Upper lobe of left lung (tissue), 6 donors: ENCODE data around the gene TICAM1. TPM values are rescaled to one million over a fixed set of nuclear protein-coding genes. Genes with fewer than 3 reads are reported as not detected.
A peak's percentile ranks its signal among the peaks of the same experiment; 100 is the strongest.

Experiments
- ATAC-seq, 2 donors: fragments of 200-7000 bp; cut with Tn5 transposase; one replicate each; pipeline ENCODE4 v1.9.1; 2022; ENCODE audit warnings: mild to moderate bottlenecking in 2 of 2, moderate library complexity in 2 of 2; ENCODE audit not compliant: low FRiP score in 2 of 2
- DNase-seq, 2 donors: peaks; one replicate each; pipeline ENCODE4 v3.0.0-alpha.2; 2019 to 2020
- H3K27ac ChIP-seq, 4 donors: fragments of 200-600 bp; sonication (generic); one replicate each; pipeline ENCODE4 v1.5.1; 2016 to 2019
- H3K27me3 ChIP-seq, 4 donors: fragments of 200-600 bp; sonication (generic); one replicate each; pipeline ENCODE4 v1.5.1; 2017 to 2019
- H3K36me3 ChIP-seq, 4 donors: fragments of 200-600 bp; sonication (generic); one replicate each; pipeline ENCODE4 v1.5.1; 2016 to 2019
- H3K4me1 ChIP-seq, 4 donors: fragments of 200-600 bp; sonication (generic); one replicate each; pipeline ENCODE4 v1.5.1; 2018 to 2019
- H3K4me3 ChIP-seq, 4 donors: fragments of 200-600 bp; sonication (generic); one replicate each; pipeline ENCODE4 v1.5.1; 2017 to 2019; ENCODE audit warnings: mild to moderate bottlenecking in 2 of 4, moderate library complexity in 1 of 4
- H3K9me3 ChIP-seq, 4 donors: fragments of 200-600 bp; sonication (generic); one replicate each; pipeline ENCODE4 v1.5.1; 2018 to 2019
- EP300 ChIP-seq, 4 donors: sonication (generic); formaldehyde crosslinking; IDR thresholded peaks; one replicate each; pipeline ENCODE4 v1.5.1; 2017; ENCODE audit warnings: antibody characterized with exemption in 4 of 4, control low read depth in 2 of 4
- POLR2A ChIP-seq, 4 donors: fragments of 450-650 bp; IDR thresholded peaks; one replicate each; pipeline ENCODE4 v1.5.1; 2016 to 2017; ENCODE audit warnings: antibody characterized with exemption in 4 of 4, mild to moderate bottlenecking in 2 of 4
- POLR2AphosphoS5 ChIP-seq, 2 donors: sonication (generic); formaldehyde crosslinking; IDR thresholded peaks; one replicate each; pipeline ENCODE4 v1.5.1; 2017; ENCODE audit warnings: antibody characterized with exemption in 2 of 2
- WGBS, 2 donors: methylation state at CpG; one replicate each; pipeline ENCODE4 v1.1.5; 2017 to 2018; 5-methylcytosine and 5-hydroxymethylcytosine counted together
- total RNA-seq, 6 donors: library from RNA; depleted of rRNA in 4 of 6; stranded (reverse); fragments of >200 nt in 4 of 6; gene quantifications; one replicate each; pipeline versions ENCODE4 v1.1.0 to v1.2.1, GENCODE V29; 2016 to 2021
- TF ChIP-seq, protein P1 (sequence below), 6 experiments: fragments of 450-650 bp in 4 of 6; fragments of 200-600 bp in 2 of 6; sonication (generic) in 2 of 6; IDR thresholded peaks; one replicate each; pipeline ENCODE4 v1.5.1; 2016 to 2019; ENCODE audit warnings: antibody characterized with exemption in 6 of 6
- donor health status: DM: no; HTN: no; CAD: no; lungs with moderate emphysema.
- donor health status: DM: no; HTN: yes; CAD: no; lungs with severe emphysema.

TICAM1 gene
- 10 to 100 TPM in 5 of 6 donors, 1 to 10 TPM in 1; 9.0 to 23.3 (median 17.1) TPM for total RNA-seq

DNA sequence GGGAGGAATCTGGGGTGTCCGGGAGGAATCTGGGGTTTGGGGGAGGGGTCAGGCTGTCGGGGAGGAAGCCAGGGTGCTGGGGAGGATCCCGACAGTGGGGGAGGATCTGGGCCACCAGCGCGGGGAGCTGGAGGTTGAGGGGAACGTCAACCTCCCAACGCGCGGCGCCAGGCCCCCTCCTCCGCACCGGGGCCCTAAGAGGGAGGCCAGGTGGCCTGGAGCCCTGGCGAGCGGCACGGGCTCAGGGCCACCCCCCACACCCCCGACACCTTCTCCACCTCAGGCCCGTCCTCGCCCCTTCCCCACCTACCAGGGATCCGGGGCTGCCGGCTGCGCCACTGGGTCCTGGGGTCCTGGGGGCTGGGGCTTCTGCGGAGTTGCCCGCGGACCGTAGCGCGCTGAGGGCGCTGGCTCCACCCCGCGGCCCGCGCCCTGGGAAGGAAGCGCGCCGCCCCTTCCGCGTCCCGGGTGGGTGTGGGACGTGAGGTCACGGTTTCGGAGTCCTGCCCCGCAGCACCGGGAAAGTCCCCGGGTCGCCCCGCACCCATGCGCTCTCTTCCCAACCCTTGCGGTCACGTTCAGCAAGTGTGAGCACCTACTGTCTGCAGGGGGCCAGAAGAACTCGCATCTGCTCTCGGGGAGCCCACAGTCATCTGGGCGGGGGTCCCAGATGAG is at the start of gene TICAM1:
Gene TICAM1 (minus strand): TSS at position 409 of the 675 bp plus-strand sequence. CDS start 13,335 bp downstream, outside the sequence.
- Histone ChIP-seq H3K4me3 (peak within 1 kb of the TSS; percentile 73 to 97 (median 79)), H3K9me3 (no peaks in the 10 kb centered on the region), H3K36me3 (no peaks in the 10 kb centered on the region), H3K27ac (peak within 1 kb of the TSS; percentile 91 to 98 (median 93)), H3K27me3 (no peaks in the 10 kb centered on the region), H3K4me1 (peaks cover 20 to 37% (median 21%) of the 10 kb centered on the region in 4 donors)
- DNase-seq (peak; percentile 86 to 96), ATAC-seq (peak; percentile 91 to 98)
- TF ChIP-seq POLR2AphosphoS5 (IDR thresholded peaks at IDR 0.05): peak; percentile 94 to 96
- TF ChIP-seq, protein P1, sequence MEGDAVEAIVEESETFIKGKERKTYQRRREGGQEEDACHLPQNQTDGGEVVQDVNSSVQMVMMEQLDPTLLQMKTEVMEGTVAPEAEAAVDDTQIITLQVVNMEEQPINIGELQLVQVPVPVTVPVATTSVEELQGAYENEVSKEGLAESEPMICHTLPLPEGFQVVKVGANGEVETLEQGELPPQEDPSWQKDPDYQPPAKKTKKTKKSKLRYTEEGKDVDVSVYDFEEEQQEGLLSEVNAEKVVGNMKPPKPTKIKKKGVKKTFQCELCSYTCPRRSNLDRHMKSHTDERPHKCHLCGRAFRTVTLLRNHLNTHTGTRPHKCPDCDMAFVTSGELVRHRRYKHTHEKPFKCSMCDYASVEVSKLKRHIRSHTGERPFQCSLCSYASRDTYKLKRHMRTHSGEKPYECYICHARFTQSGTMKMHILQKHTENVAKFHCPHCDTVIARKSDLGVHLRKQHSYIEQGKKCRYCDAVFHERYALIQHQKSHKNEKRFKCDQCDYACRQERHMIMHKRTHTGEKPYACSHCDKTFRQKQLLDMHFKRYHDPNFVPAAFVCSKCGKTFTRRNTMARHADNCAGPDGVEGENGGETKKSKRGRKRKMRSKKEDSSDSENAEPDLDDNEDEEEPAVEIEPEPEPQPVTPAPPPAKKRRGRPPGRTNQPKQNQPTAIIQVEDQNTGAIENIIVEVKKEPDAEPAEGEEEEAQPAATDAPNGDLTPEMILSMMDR (IDR thresholded peaks at IDR 0.05): peak in 2 of 6 experiments; percentile 40 to 46
- no peak for TF ChIP-seq EP300 (IDR thresholded peaks at IDR 0.05)
- peak in 3 of 4 donors; percentile 84 to 93 (median 87) for TF ChIP-seq POLR2A (IDR thresholded peaks at IDR 0.05)
- 1% methylated on average over 11 to 37 of the region's 52 CpGs for WGBS, 2 donors

DNA sequence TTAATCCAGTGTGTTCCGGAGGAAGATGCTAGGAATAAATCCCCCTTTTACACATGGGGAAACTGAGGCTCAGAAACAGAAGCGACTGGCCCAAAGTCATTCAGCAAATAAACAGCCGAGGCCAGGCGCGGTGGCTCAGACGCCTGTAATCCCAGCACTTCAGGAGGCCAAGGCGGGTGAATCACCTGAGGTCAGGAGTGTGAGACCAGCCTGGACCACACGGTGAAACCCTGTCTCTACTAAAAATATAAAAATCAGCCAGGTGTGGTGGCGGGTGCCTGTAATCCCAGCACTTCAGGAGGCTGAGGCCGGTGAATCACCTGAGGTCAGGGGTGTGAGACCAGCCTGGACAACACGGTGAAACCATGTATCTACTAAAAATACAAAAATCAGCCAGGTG is 47.5 kb upstream of the TICAM1 start:
- TF ChIP-seq EP300 (IDR thresholded peaks at IDR 0.05) (no peak), POLR2AphosphoS5 (IDR thresholded peaks at IDR 0.05) (no peak), POLR2A (IDR thresholded peaks at IDR 0.05) (no peak)
- TF ChIP-seq, protein P1 (IDR thresholded peaks at IDR 0.05): no peak
- Histone ChIP-seq H3K9me3 (no peaks in the 10 kb centered on the region), H3K4me1 (no peaks in the 10 kb centered on the region), H3K27me3 (no peaks in the 10 kb centered on the region), H3K36me3 (no peaks in the 10 kb centered on the region), H3K4me3 (no peak overlapping the region), H3K27ac (no peak overlapping the region)
- DNase-seq (no peak), ATAC-seq (no peak)
- WGBS, 2 donors: 89 to 93% methylated on average over 11 of the region's 11 CpGs

DNA sequence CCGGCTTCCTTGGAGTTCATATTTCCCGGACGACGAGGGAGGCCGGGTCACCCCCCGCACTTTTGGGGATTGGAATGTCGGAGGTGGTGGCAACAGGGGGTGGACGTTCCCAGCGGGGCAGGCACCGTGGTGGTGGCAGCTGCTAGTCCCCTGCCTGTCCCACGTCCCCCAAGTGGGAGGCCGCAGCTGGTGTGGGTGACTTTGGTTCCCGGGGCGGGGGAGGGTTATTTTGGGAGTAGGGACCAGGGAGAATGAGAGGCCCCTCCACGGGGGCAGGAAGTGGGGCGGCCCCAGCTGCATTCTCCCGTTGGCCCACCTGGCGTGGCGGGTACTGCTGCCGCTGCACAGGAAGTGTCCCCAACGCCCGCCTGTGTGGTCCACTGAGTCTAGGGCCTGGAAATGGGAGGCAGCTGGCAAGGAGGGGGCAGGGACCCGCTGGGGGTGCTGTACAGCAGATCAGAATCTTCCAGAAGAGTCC is 47.0 kb upstream of the TICAM1 start:
- Histone ChIP-seq H3K27ac (no peak overlapping the region), H3K4me1 (no peaks in the 10 kb centered on the region), H3K27me3 (no peaks in the 10 kb centered on the region), H3K36me3 (no peaks in the 10 kb centered on the region), H3K4me3 (no peak overlapping the region), H3K9me3 (no peaks in the 10 kb centered on the region)
- ATAC-seq (no peak), DNase-seq (peak in 1 of 2 donors; percentile 63)
- TF ChIP-seq, protein P1 (IDR thresholded peaks at IDR 0.05): no peak
- no peak for TF ChIP-seq POLR2A (IDR thresholded peaks at IDR 0.05)
- TF ChIP-seq EP300 (IDR thresholded peaks at IDR 0.05): no peak
- no peak for TF ChIP-seq POLR2AphosphoS5 (IDR thresholded peaks at IDR 0.05)
- WGBS, 2 donors: 31 to 38% methylated on average over 4 to 23 of the region's 23 CpGs

DNA sequence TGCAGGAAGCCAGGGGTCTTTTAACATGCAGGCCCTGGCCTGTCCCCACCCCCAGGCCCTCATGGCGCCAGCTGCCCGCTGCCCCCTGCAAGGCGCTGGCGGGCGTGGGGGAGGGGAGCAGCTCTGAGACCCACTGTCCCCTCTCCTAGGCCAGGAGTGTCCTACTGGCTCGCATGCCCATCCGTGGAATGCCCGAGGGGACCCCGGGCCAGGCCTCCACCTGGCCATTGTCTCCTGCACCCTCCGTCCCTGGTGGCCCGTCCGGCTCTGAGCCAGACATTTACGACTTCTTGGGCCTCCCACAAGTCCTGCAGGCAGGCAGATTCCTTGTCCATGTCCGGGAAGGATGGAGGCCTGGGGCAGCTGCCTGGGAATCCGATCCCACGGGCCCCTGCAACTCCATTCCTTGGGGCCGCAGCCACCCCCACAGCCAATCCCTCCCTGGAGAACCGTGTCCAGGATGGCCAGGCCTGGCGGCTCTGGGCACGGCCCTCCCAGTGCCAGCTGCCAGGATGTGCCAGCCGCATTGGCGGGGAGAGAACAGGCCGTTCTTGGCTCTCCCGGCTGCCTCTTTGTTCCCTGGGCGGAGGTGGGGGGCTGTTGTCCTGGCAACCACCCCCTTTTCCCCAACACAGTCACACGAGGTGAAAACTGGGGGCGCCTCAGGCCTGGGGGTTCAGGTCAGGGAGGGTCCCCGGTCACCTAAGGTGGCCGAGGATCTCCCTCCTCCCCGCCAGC is 46.4 kb upstream of the TICAM1 start:
- no peaks in the 10 kb centered on the region for H3K9me3 ChIP-seq
- peak in 1 of 2 donors; percentile 62 for DNase-seq
- H3K36me3 ChIP-seq: no peaks in the 10 kb centered on the region
- no peaks in the 10 kb centered on the region for H3K27me3 ChIP-seq
- ATAC-seq: no peak
- 58 to 63% methylated on average over 12 to 22 of the region's 30 CpGs for WGBS, 2 donors
- no peak overlapping the region for H3K4me3 ChIP-seq
- H3K4me1 ChIP-seq: no peaks in the 10 kb centered on the region
- TF ChIP-seq POLR2AphosphoS5 (IDR thresholded peaks at IDR 0.05) (no peak), POLR2A (IDR thresholded peaks at IDR 0.05) (no peak), EP300 (IDR thresholded peaks at IDR 0.05) (no peak)
- TF ChIP-seq, protein P1 (IDR thresholded peaks at IDR 0.05): no peak
- no peak overlapping the region for H3K27ac ChIP-seq
